GM19455 (cell line): ENCODE results near the gene POLG.

ENCODE experiments used
- ATAC-seq: cut with Tn5 transposase; IDR thresholded peaks from one replicate; pipeline ENCODE4 v1.9.1; 2021; ENCODE audit not compliant: unreplicated experiment

The POLG gene

GRCh38 chr15:89327113-89327512 lies 7.5 kb downstream of the POLG start:
- ATAC-seq, result no peak

GRCh38 chr15:89326316-89326715 lies 8.3 kb downstream of the POLG start:
- ATAC-seq, result no peak

GRCh38 chr15:89325039-89325803 lies 9.4 kb downstream of the POLG start:
- ATAC-seq, result no peak

GRCh38 chr15:89323825-89324224 lies 10.8 kb downstream of the POLG start:
- no peak for ATAC-seq

- ATAC-seq, result no peak
Observed at GRCh38 chr15:89322822-89323221, 11.8 kb downstream of the POLG start.

- no peak for ATAC-seq
Observed at GRCh38 chr15:89321521-89322410, 12.9 kb downstream of the POLG start.

GRCh38 chr15:89320200-89320599 lies 14.4 kb downstream of the POLG start:
- no peak for ATAC-seq

GRCh38 chr15:89319678-89320077 lies 14.9 kb downstream of the POLG start:
- ATAC-seq, result no peak

- no peak for ATAC-seq
Observed at GRCh38 chr15:89317186-89317720, 17.4 kb downstream of the POLG start.

- no peak for ATAC-seq
Observed at GRCh38 chr15:89316504-89316903, 18.1 kb downstream of the POLG start.

GRCh38 chr15:89315375-89315929 lies 19.2 kb downstream of the POLG start:
- no peak for ATAC-seq

GRCh38 chr15:89309993-89310392 lies 24.6 kb downstream of the POLG start:
- ATAC-seq, result no peak

GRCh38 chr15:89308236-89308635 lies 26.4 kb downstream of the POLG start:
- no peak for ATAC-seq

- no peak for ATAC-seq
Observed at GRCh38 chr15:89307791-89308190, 26.8 kb downstream of the POLG start.

- ATAC-seq, result no peak
Observed at GRCh38 chr15:89307046-89307587, 27.5 kb downstream of the POLG start.

- ATAC-seq, result no peak
Observed at GRCh38 chr15:89305395-89305794, 29.2 kb downstream of the POLG start.

GRCh38 chr15:89303986-89304385 lies 30.6 kb downstream of the POLG start:
- no peak for ATAC-seq

GRCh38 chr15:89301304-89302089 lies 33.1 kb downstream of the POLG start:
- ATAC-seq, result no peak

GRCh38 chr15:89299896-89300295 lies 34.7 kb downstream of the POLG start:
- no peak for ATAC-seq

GRCh38 chr15:89293012-89293411 lies 41.6 kb downstream of the POLG start:
- no peak for ATAC-seq
